ENCODE results near the gene LMNB1. TPM values are rescaled to one million over a fixed set of nuclear protein-coding genes. Genes with fewer than 3 reads are reported as not detected.

LMNB1 gene
- total and polyA plus RNA-seq, 2 experiments from 2014 or later = 17.9 to 186 TPM

- Histone ChIP-seq H3K36me3 (no peaks in the 10 kb centered on the region), H3K4me3 (no peak overlapping the region), H3K4me1 (ENCODE audit: low read depth) (peaks cover 23% of the 10 kb centered on the region), H3K9me3 (ENCODE audit: low read depth) (no peaks in the 10 kb centered on the region), H3K27me3 (no peaks in the 10 kb centered on the region), H3K27ac (peak overlapping the region; percentile 75)
- no peak for TF ChIP-seq CTCF (IDR thresholded peaks at IDR 0.05; ENCODE audit: low read depth, low read length)
- DNase-seq (ENCODE audit: low read depth in 1 of 2, low spot score in 1 of 2) = no peak
Measured at GRCh38 chr5:126744836-126745235, 32.1 kb upstream of the LMNB1 start.

GRCh38 chr5:126745259-126745992 lies 31.5 kb upstream of the LMNB1 start:
- H3K27ac ChIP-seq = peak overlapping the region; percentile 75
- TF ChIP-seq CTCF (IDR thresholded peaks at IDR 0.05; ENCODE audit: low read depth, low read length) = no peak
- no peaks in the 10 kb centered on the region for H3K36me3 ChIP-seq
- no peaks in the 10 kb centered on the region for H3K9me3 ChIP-seq (ENCODE audit: low read depth)
- H3K4me3 ChIP-seq = no peak overlapping the region
- H3K4me1 ChIP-seq (ENCODE audit: low read depth) = peaks cover 23% of the 10 kb centered on the region
- H3K27me3 ChIP-seq = no peaks in the 10 kb centered on the region
- no peak for DNase-seq (ENCODE audit: low read depth in 1 of 2, low spot score in 1 of 2)

GRCh38 chr5:126746290-126746689 lies 30.6 kb upstream of the LMNB1 start:
- Histone ChIP-seq H3K9me3 (ENCODE audit: low read depth) (no peaks in the 10 kb centered on the region), H3K27me3 (no peaks in the 10 kb centered on the region), H3K36me3 (no peaks in the 10 kb centered on the region), H3K4me3 (no peak overlapping the region), H3K4me1 (ENCODE audit: low read depth) (peaks cover 23% of the 10 kb centered on the region), H3K27ac (peak overlapping the region; percentile 75)
- no peak for TF ChIP-seq CTCF (IDR thresholded peaks at IDR 0.05; ENCODE audit: low read depth, low read length)
- peak in 1 of 2 donors; percentile 16 for DNase-seq (ENCODE audit: low read depth in 1 of 2, low spot score in 1 of 2)

GRCh38 chr5:126752081-126752785 lies 24.7 kb upstream of the LMNB1 start:
- no peak for DNase-seq (ENCODE audit: low read depth in 1 of 2, low spot score in 1 of 2)
- Histone ChIP-seq H3K4me1 (ENCODE audit: low read depth) (peaks cover 7% of the 10 kb centered on the region), H3K36me3 (no peaks in the 10 kb centered on the region), H3K27ac (no peak overlapping the region), H3K9me3 (ENCODE audit: low read depth) (no peaks in the 10 kb centered on the region), H3K27me3 (no peaks in the 10 kb centered on the region), H3K4me3 (no peak overlapping the region)
- TF ChIP-seq CTCF (IDR thresholded peaks at IDR 0.05; ENCODE audit: low read depth, low read length) = no peak

- no peak for TF ChIP-seq CTCF (IDR thresholded peaks at IDR 0.05; ENCODE audit: low read depth, low read length)
- Histone ChIP-seq H3K27ac (no peak overlapping the region), H3K9me3 (ENCODE audit: low read depth) (no peaks in the 10 kb centered on the region), H3K27me3 (no peaks in the 10 kb centered on the region), H3K36me3 (no peaks in the 10 kb centered on the region), H3K4me1 (ENCODE audit: low read depth) (peaks cover 2% of the 10 kb centered on the region), H3K4me3 (no peak overlapping the region)
- no peak for DNase-seq (ENCODE audit: low read depth in 1 of 2, low spot score in 1 of 2)
Measured at GRCh38 chr5:126753227-126753626, 23.7 kb upstream of the LMNB1 start.

Measured in cardiac muscle cell (in vitro differentiated cells and primary cell).